ENCODE data around the gene FAM234A.
"Not testable (repeated sequence)": the region's sequence is repeated elsewhere in the genome, so short reads cannot be mapped to it uniquely, and the experiment has no call there.

Gene FAM234A

DNA sequence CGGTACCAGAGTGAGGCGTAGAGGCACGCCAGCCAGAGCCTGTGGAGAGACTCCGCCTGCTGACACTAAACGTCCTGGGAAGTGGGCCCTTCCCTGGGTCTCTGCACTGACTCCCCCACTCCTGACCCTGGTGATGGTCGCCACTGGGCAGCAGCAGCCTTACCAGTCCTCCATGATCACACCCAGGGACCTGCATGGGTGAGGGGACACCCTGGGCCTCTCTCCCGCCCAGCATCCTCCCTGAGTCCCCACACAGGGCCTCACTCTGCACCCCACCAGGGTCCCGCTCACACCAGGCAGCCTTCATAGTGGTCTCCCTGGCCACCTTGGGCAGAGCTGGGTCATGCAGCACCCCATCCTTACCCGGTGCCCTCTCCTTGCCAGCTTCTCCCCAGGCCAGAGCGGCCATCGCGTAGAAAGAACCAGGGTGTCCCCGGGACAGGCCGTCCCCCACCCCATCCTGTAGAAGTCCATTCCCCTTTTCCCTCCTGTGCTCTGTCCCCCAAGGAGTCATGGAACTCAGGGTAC, 30.4 kb downstream of the FAM234A start:
- no peak for DNase-seq (ENCODE audit: low spot score)

DNA sequence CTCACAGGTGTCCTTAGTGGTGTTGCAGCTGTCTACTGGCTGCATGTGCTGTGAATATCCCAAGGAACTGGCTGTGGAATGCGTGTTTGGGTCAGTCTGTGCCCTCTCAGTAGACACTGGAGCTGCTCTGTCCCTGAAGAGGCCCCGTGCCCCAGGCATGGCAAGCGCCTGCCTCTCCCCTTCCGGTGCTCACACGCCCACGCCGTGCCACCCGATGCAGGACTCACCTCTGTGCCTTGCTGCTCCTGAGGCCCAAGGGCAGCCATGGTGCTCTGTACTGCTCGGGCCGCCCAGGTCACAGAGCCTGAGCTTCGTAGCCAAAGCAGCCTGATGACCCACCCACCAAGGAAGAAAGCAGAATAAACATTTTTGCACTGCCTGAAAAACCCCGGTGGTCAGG, 31.1 kb downstream of the FAM234A start:
- no peak for DNase-seq (ENCODE audit: low spot score)

GRCh38 chr16:266258-267164, 31.9 kb downstream of the FAM234A start:
- DNase-seq (ENCODE audit: low spot score) = no peak

DNA sequence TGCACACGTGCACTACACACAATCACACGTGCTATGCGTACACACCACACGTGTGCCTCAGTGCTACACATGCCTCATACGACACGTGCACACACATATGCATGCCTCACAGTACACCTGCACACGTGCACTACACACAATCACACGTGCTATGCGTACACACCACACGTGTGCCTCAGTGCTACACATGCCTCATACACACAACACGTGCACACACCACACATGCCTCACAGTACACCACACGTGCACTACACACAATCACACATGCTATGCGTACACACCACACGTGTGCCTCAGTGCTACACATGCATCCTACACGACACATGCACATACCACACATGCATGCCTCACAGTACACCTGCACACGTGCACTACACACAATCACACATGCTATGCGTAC, 32.9 kb downstream of the FAM234A start:
- DNase-seq (ENCODE audit: low spot score) = not testable (repeated sequence)

GRCh38 chr16:268141-269053, 33.8 kb downstream of the FAM234A start:
- no peak for DNase-seq (ENCODE audit: low spot score)

GRCh38 chr16:269061-269796, 34.6 kb downstream of the FAM234A start:
- DNase-seq (ENCODE audit: low spot score) = no peak

DNA sequence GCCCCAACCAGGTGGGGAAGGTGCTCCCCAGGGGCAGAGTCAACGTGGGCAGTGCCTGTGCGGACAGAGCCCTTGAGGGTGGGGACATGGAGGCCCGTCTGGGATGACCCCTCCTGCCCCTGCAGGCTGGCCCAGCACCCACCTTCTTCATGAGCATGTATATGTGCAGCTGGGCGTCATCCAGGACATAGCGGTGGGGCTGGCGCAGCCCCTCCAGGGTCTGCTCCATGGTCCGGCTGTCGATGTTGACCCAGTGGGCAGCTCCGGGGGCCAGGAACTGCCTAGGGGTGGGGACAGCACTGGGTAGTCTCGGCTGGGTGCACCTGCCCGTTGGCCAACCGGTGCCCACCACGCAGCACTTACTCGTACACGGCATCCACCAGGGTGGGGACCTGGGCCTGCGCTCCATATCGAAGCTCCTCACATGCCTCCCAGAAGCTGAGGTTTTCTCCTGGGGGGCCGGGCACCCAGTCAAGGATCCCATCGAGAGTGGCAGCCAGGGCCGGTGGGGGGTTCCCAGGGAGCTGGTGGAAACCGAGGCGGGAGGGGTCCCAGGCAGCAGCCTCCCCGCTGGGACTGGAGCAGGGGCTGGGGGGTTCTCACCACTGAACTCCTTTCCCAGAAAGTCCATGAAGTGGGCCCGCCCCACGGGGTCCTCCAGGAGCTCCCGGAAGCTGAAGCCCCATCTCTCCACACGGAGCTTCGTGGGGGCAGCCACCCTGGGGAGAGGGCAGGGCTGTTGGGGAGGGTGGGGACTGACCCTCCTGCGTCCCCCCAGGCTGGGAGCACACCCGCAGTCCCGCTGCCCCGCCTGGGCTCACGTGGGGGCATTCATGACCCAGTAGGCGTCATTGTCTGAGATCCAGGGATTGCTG, 36.0 kb downstream of the FAM234A start:
- DNase-seq (ENCODE audit: low spot score) = no peak

GRCh38 chr16:272633-273546, 38.3 kb downstream of the FAM234A start:
- no peak for DNase-seq (ENCODE audit: low spot score)

DNA sequence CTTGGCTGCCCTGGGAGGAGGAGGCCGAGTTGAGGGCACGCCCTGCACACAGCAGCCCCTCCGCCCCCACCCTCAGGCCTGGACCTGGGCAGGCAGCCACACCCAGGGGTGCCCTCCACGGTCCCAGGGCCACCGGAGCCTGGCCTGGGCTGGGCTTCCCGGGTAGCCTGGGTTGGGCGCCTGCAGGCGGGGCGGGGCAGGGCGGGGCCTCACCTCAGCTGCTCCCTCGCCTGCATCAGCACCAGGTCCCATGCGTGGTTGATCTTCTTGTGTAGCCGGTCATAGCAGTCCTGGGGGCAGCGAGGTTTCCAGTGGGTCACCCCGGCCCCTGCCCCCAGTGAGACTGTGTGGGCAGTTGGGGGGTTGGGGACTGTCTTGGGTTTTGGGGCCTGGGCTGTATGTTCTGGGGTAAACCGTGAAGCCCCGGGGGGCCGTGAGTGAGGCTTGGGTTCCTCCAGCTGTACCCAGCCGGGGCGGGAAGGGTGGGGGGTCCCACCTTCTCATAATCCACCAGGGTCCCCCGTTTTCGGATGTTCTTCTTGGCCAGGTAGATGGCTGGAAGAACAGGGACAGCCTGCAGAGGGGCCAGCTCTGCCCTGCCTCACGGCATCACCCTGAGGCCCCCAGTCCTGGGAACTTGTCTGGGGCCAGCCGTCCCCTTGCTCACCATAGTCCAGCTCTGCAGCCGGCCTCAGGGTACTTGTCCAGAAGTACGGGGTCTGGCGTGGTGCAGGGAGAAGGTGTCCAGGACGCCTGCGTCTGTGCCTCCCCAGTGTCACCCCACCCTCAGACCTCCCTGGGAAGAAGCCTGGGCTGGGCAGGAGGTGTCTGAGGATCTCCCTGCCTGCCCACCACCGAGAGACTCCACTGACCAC, 39.2 kb downstream of the FAM234A start:
- no peak for DNase-seq (ENCODE audit: low spot score)

DNA sequence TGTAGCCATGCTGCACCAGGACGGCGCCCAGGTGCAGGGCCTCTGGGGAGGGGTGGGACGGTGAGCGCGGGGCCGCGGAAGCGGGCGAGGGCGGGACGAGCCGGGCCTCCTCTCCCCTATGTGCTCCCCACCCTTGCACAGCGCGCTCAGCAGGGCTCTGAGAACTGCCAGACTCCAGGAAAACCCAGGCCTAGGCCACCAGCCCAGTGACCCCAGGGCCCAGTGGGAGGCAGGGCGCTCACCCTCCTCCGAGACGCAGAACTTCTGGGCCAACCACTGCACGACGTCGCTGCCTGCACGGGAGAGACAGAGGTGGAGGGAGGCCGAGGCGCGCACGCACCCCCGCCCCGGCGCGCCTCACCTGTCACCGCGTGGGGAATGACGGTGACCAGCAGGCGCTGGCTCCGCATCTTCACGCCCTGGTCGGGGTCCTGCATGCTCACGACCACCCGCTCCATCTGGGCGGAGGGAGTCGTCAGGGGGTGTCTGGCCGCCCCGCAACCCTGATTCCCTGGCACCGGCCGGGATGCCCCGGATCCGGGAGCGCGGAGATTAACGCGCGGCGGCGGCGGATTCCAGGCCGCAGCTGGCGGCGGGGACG, 40.5 kb downstream of the FAM234A start:
- no peak for DNase-seq (ENCODE audit: low spot score)

DNA sequence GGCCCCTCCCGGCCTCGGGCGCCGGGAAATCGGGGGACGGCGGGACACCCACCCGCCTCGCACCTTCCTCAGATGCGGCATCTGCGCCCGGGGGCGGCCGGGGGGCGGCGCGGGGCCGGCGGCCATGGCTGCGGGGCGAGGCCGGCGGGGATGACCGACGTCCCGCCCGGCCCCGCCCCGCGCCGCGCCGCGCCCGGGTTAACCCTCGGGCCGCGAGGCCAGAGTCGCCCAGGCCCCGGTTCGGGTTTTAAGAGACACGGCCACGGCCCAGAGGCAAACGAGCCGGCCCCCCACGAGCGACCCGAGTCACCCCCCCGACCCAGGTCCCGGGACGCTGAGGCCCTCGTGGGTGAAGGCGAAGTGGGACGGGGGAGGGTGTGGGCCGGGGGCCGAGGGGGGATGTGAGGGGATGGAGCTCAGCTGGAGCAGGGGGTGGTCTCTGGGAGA, 41.2 kb downstream of the FAM234A start, which contains the start of gene RGS11:
Gene RGS11, minus strand, starts transcription at position 159 of the 447 bp plus-strand sequence. Its CDS starts 33 bp downstream, at position 126.
- no peak for DNase-seq (ENCODE audit: low spot score)

- peak; percentile 15 for DNase-seq (ENCODE audit: low spot score)
These were observed 41.9 kb downstream of the FAM234A start for GRCh38 chr16:276426-277077.

- DNase-seq (ENCODE audit: low spot score) = peak; percentile 56
These were observed 44.3 kb downstream of the FAM234A start for GRCh38 chr16:278863-279366.

GRCh38 chr16:279531-279930, 44.9 kb downstream of the FAM234A start:
- no peak for DNase-seq (ENCODE audit: low spot score)

DNA sequence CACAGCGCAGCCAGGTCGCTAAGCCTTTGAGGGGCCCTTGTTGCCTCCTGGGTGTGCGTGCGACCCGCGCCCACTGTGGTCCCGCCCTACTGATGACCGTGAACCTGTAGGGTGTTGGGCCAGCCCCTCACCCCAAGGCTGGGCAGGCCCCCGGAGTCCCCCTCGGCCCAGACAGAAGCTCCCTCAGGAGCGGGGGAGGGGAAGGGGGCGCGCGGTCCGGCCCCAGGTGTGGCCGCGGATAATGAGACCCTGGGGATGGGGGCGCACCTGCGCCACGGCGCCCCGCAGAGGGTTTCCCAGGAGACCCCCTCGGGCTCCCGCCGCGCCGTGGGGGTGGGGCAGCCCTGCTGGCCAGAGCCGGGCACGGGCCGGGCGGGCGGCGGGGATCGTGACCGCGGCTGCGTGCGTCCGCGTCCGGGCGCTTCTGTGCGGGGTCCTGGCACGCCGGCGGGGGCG, 45.4 kb downstream of the FAM234A start:
- no peak for DNase-seq (ENCODE audit: low spot score)

GRCh38 chr16:280552-280951, 45.9 kb downstream of the FAM234A start, which contains the start of gene ARHGDIG:
Gene ARHGDIG, plus strand, starts transcription at chr16:280591. Its CDS starts 90 bp downstream, at chr16:280681.
- no peak for DNase-seq (ENCODE audit: low spot score)

- no peak for DNase-seq (ENCODE audit: low spot score)
These were observed 46.5 kb downstream of the FAM234A start for GRCh38 chr16:280991-281659.
